H1 (cell line): ENCODE results near the gene C3. TPM values are rescaled to one million over a fixed set of nuclear protein-coding genes. Genes with fewer than 3 reads are reported as not detected.

Source experiments
- CTCF ChIA-PET: fragments of 300-600 bp; sonication (Branson Sonifier 250); formaldehyde crosslinking; loops from one replicate; lab custom pipeline; 2021; ENCODE audit not compliant: partially characterized antibody; lab: Charles Lee
- POLR2A ChIA-PET: fragments of 300-600 bp; sonication (Branson Sonifier 250); formaldehyde crosslinking; loops from one replicate; lab custom pipeline; 2021; ENCODE audit warnings: inconsistent platforms; ENCODE audit not compliant: partially characterized antibody; lab: Charles Lee
- DNase-seq, 2 experiments: peaks; one replicate each; pipeline versions ENCODE4 v3.0.0 to v3.0.0-alpha.2; 2010 to 2022; ENCODE audit warnings: low spot score in 2 of 2, low read depth in 1 of 2, mixed read lengths in 1 of 2
- FAIRE-seq: peaks from 2 replicates; lab custom pipeline; 2011; peaks lifted over from hg19 to GRCh38; lab: Jason Lieb, UNC
- H2AFZ ChIP-seq: 2 replicates; pipeline ENCODE4 v1.8.1; 2012; ENCODE audit warnings: low read length, inconsistent platforms
- H2AK5ac ChIP-seq: 2 replicates; pipeline ENCODE4 v1.6.1; 2013; ENCODE audit warnings: low read depth, low read length
- H2BK120ac ChIP-seq: replicated peaks from 2 replicates; pipeline ENCODE3; 2013; ENCODE audit warnings: low read depth, low read length, inconsistent platforms
- H2BK12ac ChIP-seq: 2 replicates; pipeline ENCODE4 v1.6.1; 2013; ENCODE audit warnings: low read depth, low read length
- H2BK15ac ChIP-seq: 2 replicates; pipeline ENCODE4 v1.6.1; 2013; ENCODE audit warnings: low read length
- H2BK20ac ChIP-seq: 2 replicates; pipeline ENCODE4 v1.6.1; 2013; ENCODE audit warnings: low read length
- H2BK5ac ChIP-seq: 2 replicates; pipeline ENCODE4 v1.6.1; 2013; ENCODE audit warnings: low read depth, low read length
- H3K14ac ChIP-seq: 2 replicates; pipeline ENCODE4 v1.6.1; 2013; ENCODE audit warnings: inconsistent platforms; ENCODE audit not compliant: insufficient read length
- H3K18ac ChIP-seq: 2 replicates; pipeline ENCODE4 v1.6.1; 2013; ENCODE audit warnings: low read length; ENCODE audit errors: extremely low read depth
- H3K23ac ChIP-seq: 2 replicates; pipeline ENCODE4 v1.6.1; 2013; ENCODE audit warnings: inconsistent platforms; ENCODE audit not compliant: insufficient read length
- H3K23me2 ChIP-seq: 2 replicates; pipeline ENCODE4 v1.6.1; 2013; ENCODE audit warnings: low read depth, low read length
- H3K27ac ChIP-seq: 2 replicates; pipeline ENCODE4 v1.6.1; 2011; ENCODE audit warnings: low read depth, low read length, inconsistent platforms
- H3K27me3 ChIP-seq, 4 experiments: replicated peaks in 1 of 4; 1 replicate in 1 of 4; 2 replicates in 3 of 4; pipeline versions ENCODE4 v1.6.1 to v1.8.1; 2011 to 2013; ENCODE audit warnings: low read length in 3 of 4, mild to moderate bottlenecking in 3 of 4, inconsistent platforms in 2 of 4, mixed read lengths in 2 of 4, moderate library complexity in 1 of 4; ENCODE audit not compliant: control insufficient read depth in 3 of 4, insufficient read depth in 3 of 4; ENCODE audit errors: extremely low read depth in 1 of 4
- H3K36me3 ChIP-seq, 4 experiments: 2 replicates each; pipeline versions ENCODE4 v1.6.1 to v1.8.1; 2011 to 2013; ENCODE audit warnings: mild to moderate bottlenecking in 4 of 4, low read length in 3 of 4, moderate library complexity in 2 of 4, control low read depth in 1 of 4, inconsistent platforms in 1 of 4; ENCODE audit not compliant: insufficient read depth in 4 of 4, control insufficient read depth in 2 of 4
- H3K4ac ChIP-seq: replicated peaks from 2 replicates; pipeline ENCODE3; 2013; ENCODE audit warnings: low read length, low read depth, mixed read lengths, inconsistent platforms; ENCODE audit not compliant: insufficient read length
- H3K4me1 ChIP-seq, 4 experiments: replicated peaks in 1 of 4; 1 replicate in 1 of 4; 2 replicates in 3 of 4; pipeline versions ENCODE4 v1.6.1 to v1.8.1; 2011 to 2013; ENCODE audit warnings: low read length in 3 of 4, inconsistent platforms in 2 of 4, mixed read lengths in 1 of 4; ENCODE audit not compliant: insufficient read depth in 4 of 4, control insufficient read depth in 3 of 4
- H3K4me2 ChIP-seq, 2 experiments: 2 replicates each; pipeline versions ENCODE4 v1.6.1 to v1.8.1; 2011 to 2013; ENCODE audit warnings: low read depth in 2 of 2, low read length in 2 of 2, control low read depth in 1 of 2, inconsistent platforms in 1 of 2, mild to moderate bottlenecking in 1 of 2; ENCODE audit not compliant: insufficient read depth in 1 of 2
- H3K4me3 ChIP-seq, 4 experiments: fragments of 200-600, 300-600 bp in 1 of 4; sonication (generic), shearing (Covaris generic), sonication (Bioruptor Twin) in 1 of 4; 2 replicates each; pipeline versions ENCODE4 v1.5.1 to v1.8.1; 2011 to 2016; ENCODE audit warnings: low read length in 4 of 4, low read depth in 3 of 4, control low read depth in 2 of 4, inconsistent platforms in 2 of 4, mild to moderate bottlenecking in 2 of 4, mixed read lengths in 1 of 4, moderate library complexity in 1 of 4; ENCODE audit not compliant: insufficient read depth in 2 of 4; ENCODE audit errors: extremely low read depth in 1 of 4
- H3K56ac ChIP-seq: replicated peaks from 2 replicates; pipeline ENCODE3; 2013; ENCODE audit warnings: low read depth, mild to moderate bottlenecking, mixed read lengths, low read length, inconsistent platforms; ENCODE audit not compliant: insufficient read length
- H3K79me1 ChIP-seq: 2 replicates; pipeline ENCODE4 v1.6.1; 2013; ENCODE audit warnings: low read depth, low read length, control low read depth
- H3K79me2 ChIP-seq, 2 experiments: 2 replicates each; pipeline versions ENCODE4 v1.6.1 to v1.8.1; 2012 to 2013; ENCODE audit warnings: low read length in 2 of 2, mild to moderate bottlenecking in 2 of 2, inconsistent platforms in 1 of 2; ENCODE audit not compliant: insufficient read depth in 2 of 2, control insufficient read depth in 1 of 2
- H3K9ac ChIP-seq, 4 experiments: replicated peaks in 1 of 4; 1 replicate in 1 of 4; 2 replicates in 3 of 4; pipeline versions ENCODE4 v1.6.1 to v1.8.1; 2011 to 2013; ENCODE audit warnings: low read depth in 3 of 4, low read length in 3 of 4, control low read depth in 2 of 4, mild to moderate bottlenecking in 2 of 4, moderate library complexity in 2 of 4, inconsistent platforms in 1 of 4; ENCODE audit errors: extremely low read depth in 1 of 4
- H3K9me3 ChIP-seq, 2 experiments: 2 replicates each; pipeline versions ENCODE4 v1.6.1 to v1.8.1; 2012 to 2013; ENCODE audit warnings: mild to moderate bottlenecking in 2 of 2, moderate library complexity in 2 of 2, control low read depth in 1 of 2, inconsistent platforms in 1 of 2, low read depth in 1 of 2, low read length in 1 of 2, mixed read lengths in 1 of 2; ENCODE audit not compliant: insufficient read depth in 2 of 2
- H4K20me1 ChIP-seq, 2 experiments: replicated peaks in 1 of 2; 2 replicates each; pipeline versions ENCODE3 to v1.8.1; 2011 to 2013; ENCODE audit warnings: inconsistent platforms in 2 of 2, low read length in 2 of 2, mild to moderate bottlenecking in 1 of 2; ENCODE audit not compliant: insufficient read depth in 2 of 2, control insufficient read depth in 1 of 2
- H4K5ac ChIP-seq: 2 replicates; pipeline ENCODE4 v1.6.1; 2013; ENCODE audit warnings: low read length, low read depth, mixed read lengths, inconsistent platforms; ENCODE audit not compliant: insufficient read length
- H4K8ac ChIP-seq: 2 replicates; pipeline ENCODE4 v1.8.0; 2013; ENCODE audit warnings: mild to moderate bottlenecking, moderate library complexity, low read length, inconsistent platforms; ENCODE audit not compliant: insufficient read depth; ENCODE audit errors: extremely low read depth
- H4K91ac ChIP-seq: replicated peaks from 2 replicates; pipeline ENCODE3; 2013; ENCODE audit warnings: low read length, mixed read lengths, inconsistent platforms; ENCODE audit not compliant: insufficient read length
- ASH2L ChIP-seq: fragments of 200-600, 300-600 bp; sonication (generic); IDR thresholded peaks from one replicate; pipeline ENCODE4 v1.7.1; 2017; ENCODE audit warnings: low read length
- CBX8 ChIP-seq: fragments of 300-800, 300-1000 bp; sonication (generic); IDR thresholded peaks from 2 replicates; pipeline ENCODE4 v1.7.1; 2016; ENCODE audit warnings: low read depth, low read length, borderline replicate concordance
- CTBP2 ChIP-seq: IDR thresholded peaks from 2 replicates; pipeline ENCODE4 v1.7.0; 2011; ENCODE audit warnings: borderline replicate concordance, mild to moderate bottlenecking, moderate library complexity, mixed read lengths, low read length; ENCODE audit not compliant: insufficient read depth, insufficient read length
- EGR1 ChIP-seq: IDR thresholded peaks from 2 replicates; pipeline ENCODE4 v1.6.1; 2011; ENCODE audit warnings: low read depth, low read length, borderline replicate concordance
- HDAC2 ChIP-seq, 2 experiments: fragments of 300-600 bp in 1 of 2; sonication (generic) in 1 of 2; IDR thresholded peaks; 2 replicates each; pipeline ENCODE4 v1.6.1; 2011 to 2012; ENCODE audit warnings: low read depth in 2 of 2, low read length in 2 of 2, mild to moderate bottlenecking in 2 of 2, moderate library complexity in 2 of 2, borderline replicate concordance in 1 of 2, inconsistent platforms in 1 of 2
- HDAC6 ChIP-seq: IDR thresholded peaks from one replicate; pipeline ENCODE4 v1.7.1; 2012; ENCODE audit warnings: low read depth, mild to moderate bottlenecking, inconsistent platforms, low read length, moderate library complexity
- RFX5 ChIP-seq: IDR thresholded peaks from 2 replicates; pipeline ENCODE4 v1.6.1; 2011; ENCODE audit warnings: low read depth, low read length, improper control_type of control experiment, borderline replicate concordance
- SIRT6 ChIP-seq: IDR thresholded peaks from one replicate; pipeline ENCODE4 v1.7.1; 2012; ENCODE audit warnings: low read length, inconsistent platforms
- SIX5 ChIP-seq: IDR thresholded peaks from 2 replicates; pipeline ENCODE4 v1.6.1; 2011; ENCODE audit warnings: mild to moderate bottlenecking, low read depth, low read length
- TEAD4 ChIP-seq: IDR thresholded peaks from 2 replicates; pipeline ENCODE4 v1.6.1; 2012; ENCODE audit warnings: low read depth, low read length, inconsistent platforms, mixed read lengths
- WGBS, 2 experiments: shearing (Covaris generic) in 1 of 2; methylation state at CpG; one replicate each; pipeline versions ENCODE4 v1.1.6 to v1.1.7; 2013 to 2015; ENCODE audit warnings: low lambda C conversion rate in 2 of 2, mixed read lengths in 2 of 2, inconsistent platforms in 1 of 2, low coverage in 1 of 2, missing lambda C conversion rate in 1 of 2; ENCODE audit not compliant: insufficient replicate concordance in 2 of 2, insufficient coverage in 1 of 2, insufficient read length in 1 of 2; ENCODE audit errors: extremely low coverage in 1 of 2, missing lambda C conversion rate in 1 of 2; 5-methylcytosine and 5-hydroxymethylcytosine counted together
- polyA plus RNA-seq, 7 experiments: library from polyadenylated mRNA; depleted of rRNA in 3 of 7; stranded (reverse) in 5 of 7; unstranded in 2 of 7; fragments of >200 nt in 5 of 7; fragments of 200-250 nt in 2 of 7; gene quantifications; 1 replicate in 5 of 7; 2 replicates in 1 of 7; 4 replicates in 1 of 7; pipeline versions ENCODE4 v1.2.1 to v1.2.3, GENCODE V29; 2011 to 2013; ENCODE audit warnings: missing spikeins in 2 of 7, mixed read lengths in 2 of 7
- total RNA-seq: library from RNA; stranded (reverse); fragmentation: NEBNext Ultra II Directional; extraction: Animal tissue kit (Norgen Biotek cat#: 25700); gene quantifications from 2 replicates; pipeline ENCODE4 v1.2.1, GENCODE V29; 2021
- TF ChIP-seq, protein P1 (sequence below): IDR thresholded peaks from 2 replicates; pipeline ENCODE4 v1.6.1; 2012; ENCODE audit warnings: inconsistent platforms

Gene C3
- total and polyA plus RNA-seq, 2 of the 8 experiments (the other 6 are each of a cell fraction or from before 2014, with no cell fraction given), result 6.4 to 12.8 TPM

DNA sequence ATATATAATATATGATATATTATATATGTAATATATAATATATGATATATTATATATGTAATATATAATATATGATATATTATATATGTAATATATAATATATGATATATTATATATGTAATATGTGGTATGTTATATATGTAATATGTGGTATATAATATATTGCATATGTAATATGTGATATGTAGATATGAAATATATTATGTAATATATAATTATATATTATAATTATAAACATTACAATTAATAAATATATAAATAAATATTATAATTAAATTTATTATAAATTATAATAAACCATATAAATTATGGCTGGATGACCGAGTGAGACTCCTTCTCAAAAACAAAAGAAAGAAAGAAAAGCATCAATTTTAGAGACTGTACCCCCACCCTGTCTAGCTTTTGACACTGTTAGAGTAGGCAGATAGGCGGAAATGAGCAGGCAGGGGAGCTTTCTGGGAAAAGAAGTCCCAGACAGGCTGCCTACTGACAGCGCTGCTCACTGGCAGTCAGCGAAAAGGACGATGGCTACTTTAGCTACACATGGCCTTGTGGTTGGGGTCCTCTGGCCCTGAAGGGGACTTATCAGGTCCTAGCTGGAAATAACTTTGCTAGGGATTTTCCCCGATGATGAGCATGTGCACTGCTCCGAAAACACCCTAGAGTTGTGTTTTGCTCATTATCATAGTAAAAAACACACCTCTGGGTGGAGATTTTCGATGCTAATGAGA is 19.7 kb downstream of the C3 start:
- Histone ChIP-seq H3K36me3 (no peaks in the 10 kb centered on the region), H3K4me1 (no peaks in the 10 kb centered on the region), H3K56ac (no peak overlapping the region), H2AFZ (no peak overlapping the region), H3K79me1 (no peaks in the 10 kb centered on the region), H2BK15ac (no peak overlapping the region), H4K20me1 (no peaks in the 10 kb centered on the region), H2BK5ac (no peak overlapping the region), H3K9me3 (no peaks in the 10 kb centered on the region), H2BK12ac (no peak overlapping the region), H3K27ac (no peak overlapping the region), H2BK20ac (no peak overlapping the region), H3K23me2 (no peaks in the 10 kb centered on the region), H3K4ac (no peak overlapping the region), H3K4me2 (no peak overlapping the region), H2AK5ac (no peak overlapping the region), H3K27me3 (no peaks in the 10 kb centered on the region), H3K4me3 (no peak overlapping the region), H3K23ac (no peak overlapping the region), H4K8ac (no peak overlapping the region), H2BK120ac (no peak overlapping the region), H3K9ac (no peak overlapping the region), H4K91ac (no peak overlapping the region), H3K79me2 (no peaks in the 10 kb centered on the region), H3K14ac (no peak overlapping the region), H3K18ac (no peak overlapping the region), H4K5ac (no peak overlapping the region)
- no peak for FAIRE-seq
- 90% methylated on average over 8 of the region's 8 CpGs; no CpG with 5 or more reads in 1 of the 2 experiments for WGBS, 2 experiments
- ChIA-PET POLR2A (interaction anchor here (0.6 kb wide), 1 partner anchor 111 kb away, joined by 3 read pairs; no protein-coding TSS in a partner anchor), CTCF (interaction anchor here (0.6 kb wide), 1 partner anchor 15 kb away, joined by 3 read pairs; no protein-coding TSS in a partner anchor)
- DNase-seq, result no peak
- TF ChIP-seq ASH2L, result no peak
- no peak for TF ChIP-seq SIRT6
- TF ChIP-seq HDAC2 (IDR thresholded peaks at IDR 0.05; ENCODE audit: borderline replicate concordance in 1 of 2, low read depth in 2 of 2, low read length in 2 of 2), result no peak
- no peak for TF ChIP-seq TEAD4
- no peak for TF ChIP-seq EGR1
- no peak for TF ChIP-seq HDAC6
- TF ChIP-seq SIX5, result no peak
- TF ChIP-seq RFX5, result no peak
- no peak for TF ChIP-seq CTBP2
- TF ChIP-seq, protein P1, sequence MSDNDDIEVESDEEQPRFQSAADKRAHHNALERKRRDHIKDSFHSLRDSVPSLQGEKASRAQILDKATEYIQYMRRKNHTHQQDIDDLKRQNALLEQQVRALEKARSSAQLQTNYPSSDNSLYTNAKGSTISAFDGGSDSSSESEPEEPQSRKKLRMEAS, result no peak
- no peak for TF ChIP-seq CBX8
